AG09309 (cell line): ENCODE measurements around the gene CBR3.

Source experiments
- DNase-seq: peaks from one replicate; pipeline ENCODE4 v3.0.0-alpha.2; 2010; ENCODE audit warnings: low read depth
- H3K4me3 ChIP-seq: 2 replicates; pipeline ENCODE4 v1.5.1; 2011; ENCODE audit warnings: mild to moderate bottlenecking, low read depth, low read length, moderate library complexity; ENCODE audit not compliant: control insufficient read depth
- CTCF ChIP-seq: IDR thresholded peaks from 2 replicates; pipeline ENCODE4 v1.5.1; 2011; ENCODE audit warnings: mild to moderate bottlenecking, low read depth, low read length, inconsistent platforms; ENCODE audit not compliant: insufficient read depth, control insufficient read depth; ENCODE audit errors: missing control alignments

CBR3 gene

GRCh38 chr21:36156339-36156814 lies 21.5 kb downstream of the CBR3 start:
- no peak for TF ChIP-seq CTCF
- peak; percentile 93 for DNase-seq

GRCh38 chr21:36156815-36157670 lies 22.2 kb downstream of the CBR3 start, which contains the start of gene DOP1B:
DOP1B (plus strand) TSS chr21:36156824; CDS start chr21:36164734, 7,910 bp downstream.
- DNase-seq: no peak
- peak within 1 kb of the TSS; percentile 96 for H3K4me3 ChIP-seq
- TF ChIP-seq CTCF: no peak

More at GRCh38 chr21:36156339-36156814, 21.5 kb downstream of the CBR3 start:
- H3K4me3 ChIP-seq: peak overlapping the region; percentile 96

- DNase-seq: no peak
- H3K4me3 ChIP-seq: no peak overlapping the region
- no peak for TF ChIP-seq CTCF
These were observed 24.6 kb downstream of the CBR3 start for GRCh38 chr21:36159356-36159921.

GRCh38 chr21:36160850-36161178 lies 25.9 kb downstream of the CBR3 start:
- TF ChIP-seq CTCF: no peak
- DNase-seq: no peak
- H3K4me3 ChIP-seq: no peak overlapping the region

GRCh38 chr21:36162631-36163030 lies 27.8 kb downstream of the CBR3 start:
- H3K4me3 ChIP-seq: no peak overlapping the region
- no peak for DNase-seq
- TF ChIP-seq CTCF: no peak

- DNase-seq: no peak
- H3K4me3 ChIP-seq: no peak overlapping the region
- no peak for TF ChIP-seq CTCF
These were observed 29.2 kb downstream of the CBR3 start for GRCh38 chr21:36163750-36164741.
